ENCODE measurements around the gene LRRC74B.

DNA sequence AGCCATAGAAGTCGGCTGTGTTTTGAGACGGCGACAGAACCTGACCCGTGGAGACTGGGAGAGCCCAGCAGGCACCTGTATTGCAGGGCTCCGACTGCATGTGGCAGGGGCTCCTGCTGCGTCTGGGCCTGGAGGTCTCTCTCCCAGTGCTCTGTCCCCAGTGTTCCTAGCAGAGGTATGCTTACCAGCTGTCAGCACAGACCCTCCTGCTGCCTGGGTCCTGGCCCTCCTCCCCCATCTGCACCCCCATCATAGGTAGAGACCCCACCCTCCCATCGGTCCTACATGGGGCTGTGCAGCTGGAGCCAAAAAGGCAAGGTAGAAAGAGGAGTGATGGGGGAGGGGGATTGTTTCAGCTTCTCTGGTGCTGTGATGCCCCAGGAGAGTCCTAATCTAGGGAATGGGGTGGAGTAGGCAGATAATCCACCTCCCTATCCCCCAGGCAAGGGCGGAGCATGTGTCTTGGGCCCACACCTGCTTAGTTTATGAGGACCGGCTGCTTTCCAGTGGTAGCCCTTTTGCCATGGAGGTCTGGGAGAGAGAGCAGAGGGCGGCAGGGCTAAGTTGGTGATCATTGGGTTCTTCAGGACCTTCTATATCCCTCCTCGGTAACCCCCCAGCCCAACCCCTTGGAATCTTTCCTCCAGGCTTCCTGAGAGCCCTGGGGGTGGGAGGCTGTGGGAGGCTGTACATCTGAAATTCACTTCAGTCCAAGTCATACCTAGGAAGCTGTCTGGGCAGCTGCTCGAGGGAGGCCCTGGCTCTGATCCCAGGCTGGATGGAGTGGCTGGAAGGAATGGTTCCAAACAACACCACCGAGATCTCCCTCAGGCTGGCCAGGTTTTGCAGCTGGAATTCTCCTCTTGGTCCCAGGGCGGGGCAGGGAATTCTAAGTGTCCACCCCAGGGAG lies 18.7 kb upstream of the LRRC74B start:
- TF ChIP-seq, protein P1, sequence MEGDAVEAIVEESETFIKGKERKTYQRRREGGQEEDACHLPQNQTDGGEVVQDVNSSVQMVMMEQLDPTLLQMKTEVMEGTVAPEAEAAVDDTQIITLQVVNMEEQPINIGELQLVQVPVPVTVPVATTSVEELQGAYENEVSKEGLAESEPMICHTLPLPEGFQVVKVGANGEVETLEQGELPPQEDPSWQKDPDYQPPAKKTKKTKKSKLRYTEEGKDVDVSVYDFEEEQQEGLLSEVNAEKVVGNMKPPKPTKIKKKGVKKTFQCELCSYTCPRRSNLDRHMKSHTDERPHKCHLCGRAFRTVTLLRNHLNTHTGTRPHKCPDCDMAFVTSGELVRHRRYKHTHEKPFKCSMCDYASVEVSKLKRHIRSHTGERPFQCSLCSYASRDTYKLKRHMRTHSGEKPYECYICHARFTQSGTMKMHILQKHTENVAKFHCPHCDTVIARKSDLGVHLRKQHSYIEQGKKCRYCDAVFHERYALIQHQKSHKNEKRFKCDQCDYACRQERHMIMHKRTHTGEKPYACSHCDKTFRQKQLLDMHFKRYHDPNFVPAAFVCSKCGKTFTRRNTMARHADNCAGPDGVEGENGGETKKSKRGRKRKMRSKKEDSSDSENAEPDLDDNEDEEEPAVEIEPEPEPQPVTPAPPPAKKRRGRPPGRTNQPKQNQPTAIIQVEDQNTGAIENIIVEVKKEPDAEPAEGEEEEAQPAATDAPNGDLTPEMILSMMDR (IDR thresholded peaks at IDR 0.05; ENCODE audit: insufficient read depth, low read depth, low read length) = no peak
- TF ChIP-seq EZH2 (IDR thresholded peaks at IDR 0.05; ENCODE audit: insufficient read depth, low read length) = no peak
